Lung microvascular endothelial cell (primary cell): Measurements from ENCODE around the gene EFCAB6. TPM values are rescaled to one million over a fixed set of nuclear protein-coding genes. Genes with fewer than 3 reads are reported as not detected.

Source experiments
- DNase-seq, 2 donors: peaks; one replicate each; pipeline versions ENCODE4 v3.0.0 to v3.0.0-alpha.2; 2010; ENCODE audit warnings: low read depth in 2 of 2
- total RNA-seq: library from RNA; depleted of rRNA; stranded (reverse); fragments of >200 nt; gene quantifications from 2 replicates; pipeline ENCODE4 v1.2.1, GENCODE V29; 2014

Gene EFCAB6
- total RNA-seq, 1 donor from 2014 or later = 0.20 TPM

- DNase-seq = no peak
Observed at GRCh38 chr22:43554694-43555365, 257.3 kb downstream of the EFCAB6 start.

- no peak for DNase-seq
Observed at GRCh38 chr22:43554259-43554636, 257.9 kb downstream of the EFCAB6 start.

GRCh38 chr22:43553451-43554258 lies 258.4 kb downstream of the EFCAB6 start:
- no peak for DNase-seq

- no peak for DNase-seq
Observed at GRCh38 chr22:43550672-43551071, 261.4 kb downstream of the EFCAB6 start.

GRCh38 chr22:43550024-43550620 lies 262.0 kb downstream of the EFCAB6 start:
- DNase-seq = no peak

- DNase-seq = no peak
Observed at GRCh38 chr22:43546186-43546585, 265.9 kb downstream of the EFCAB6 start.

GRCh38 chr22:43544289-43544673 lies 267.8 kb downstream of the EFCAB6 start:
- DNase-seq = no peak

- DNase-seq = no peak
Observed at GRCh38 chr22:43543522-43544288, 268.4 kb downstream of the EFCAB6 start.

GRCh38 chr22:43542681-43543521 lies 269.2 kb downstream of the EFCAB6 start:
- no peak for DNase-seq

- no peak for DNase-seq
Observed at GRCh38 chr22:43541462-43542407, 270.4 kb downstream of the EFCAB6 start.

GRCh38 chr22:43541022-43541421 lies 271.1 kb downstream of the EFCAB6 start:
- no peak for DNase-seq

GRCh38 chr22:43540529-43540923 lies 271.6 kb downstream of the EFCAB6 start:
- no peak for DNase-seq

GRCh38 chr22:43539572-43540528 lies 272.3 kb downstream of the EFCAB6 start:
- DNase-seq = no peak

GRCh38 chr22:43537019-43537585 lies 275.0 kb downstream of the EFCAB6 start:
- no peak for DNase-seq

- DNase-seq = no peak
Observed at GRCh38 chr22:43535741-43536140, 276.4 kb downstream of the EFCAB6 start.

GRCh38 chr22:43535336-43535735 lies 276.8 kb downstream of the EFCAB6 start:
- DNase-seq = no peak

- DNase-seq = no peak
Observed at GRCh38 chr22:43534916-43535315, 277.2 kb downstream of the EFCAB6 start.
